ENCODE results near the gene PDZD2.

- TF ChIP-seq POLR2AphosphoS5 (IDR thresholded peaks at IDR 0.05) (no peak), EP300 (IDR thresholded peaks at IDR 0.05) (no peak), POLR2A (IDR thresholded peaks at IDR 0.05) (no peak), CTCF (IDR thresholded peaks at IDR 0.05) (no peak)
Measured at GRCh38 chr5:31800351-31800750, 161.4 kb downstream of the PDZD2 start.

Data from suprapubic skin (tissue), 4 donors.